SJSA1 (cell line): ENCODE data around the gene ARSA. TPM values are rescaled to one million over a fixed set of nuclear protein-coding genes. Genes with fewer than 3 reads are reported as not detected.
A peak's percentile ranks its signal among the peaks of the same experiment; 100 is the strongest.
"Not testable (repeated sequence)": the region's sequence is repeated elsewhere in the genome, so short reads cannot be mapped to it uniquely, and the experiment has no call there.

Experiments used
- DNase-seq, 2 experiments: peaks; one replicate each; pipeline ENCODE4 v3.0.0-alpha.2; 2015 to 2020; ENCODE audit warnings: low spot score in 2 of 2, low read depth in 1 of 2
- H3K27ac ChIP-seq: fragments of 250-450 bp; sonication (Bioruptor Pico); 2 replicates; pipeline ENCODE4 v1.5.1; 2020; ENCODE audit warnings: mild to moderate bottlenecking, moderate library complexity
- H3K27me3 ChIP-seq: fragments of 250-450 bp; sonication (Bioruptor Pico); replicated peaks from 2 replicates; pipeline ENCODE4 v1.5.1; 2020; ENCODE audit warnings: mild to moderate bottlenecking, moderate library complexity
- H3K36me3 ChIP-seq: fragments of 250-450 bp; sonication (Bioruptor Pico); 2 replicates; pipeline ENCODE4 v1.5.1; 2020; ENCODE audit warnings: mild to moderate bottlenecking
- H3K4me1 ChIP-seq: fragments of 250-450 bp; sonication (Bioruptor Pico); replicated peaks from 2 replicates; pipeline ENCODE4 v1.6.1; 2021; ENCODE audit warnings: mild to moderate bottlenecking
- H3K4me3 ChIP-seq: fragments of 250-450 bp; sonication (Bioruptor Pico); 2 replicates; pipeline ENCODE4 v1.5.1; 2020; ENCODE audit warnings: mild to moderate bottlenecking
- H3K9me3 ChIP-seq: fragments of 250-450 bp; sonication (Bioruptor Pico); replicated peaks from 2 replicates; pipeline ENCODE4 v1.5.1; 2020; ENCODE audit warnings: mild to moderate bottlenecking
- total RNA-seq: library from RNA; depleted of rRNA; stranded (reverse); fragments of >200 nt; shearing (Covaris generic); gene quantifications from 2 replicates; pipeline ENCODE4 v1.2.3, GENCODE V29; 2014

Gene ARSA
- total RNA-seq, 1 experiment from 2014 or later: 20.2 TPM

- Histone ChIP-seq H3K4me1 (no peaks in the 10 kb centered on the region), H3K4me3 (no peak overlapping the region), H3K27me3 (peaks cover 32% of the 10 kb centered on the region), H3K27ac (no peak overlapping the region), H3K9me3 (no peaks in the 10 kb centered on the region; the same call in 1 of the 2 replicates), H3K36me3 (no peaks in the 10 kb centered on the region)
- DNase-seq: no peak
These were observed 13.1 kb upstream of the ARSA start for GRCh38 chr22:50640857-50641647.

GRCh38 chr22:50640296-50640695 is 12.3 kb upstream of the ARSA start:
- not testable (repeated sequence) for DNase-seq, H3K9me3 ChIP-seq, H3K27ac ChIP-seq, H3K4me1 ChIP-seq, H3K4me3 ChIP-seq, H3K36me3 ChIP-seq
- peaks cover 25% of the 10 kb centered on the region for H3K27me3 ChIP-seq

- Histone ChIP-seq H3K27ac (no peak overlapping the region), H3K36me3 (no peaks in the 10 kb centered on the region), H3K4me1 (no peaks in the 10 kb centered on the region), H3K4me3 (no peak overlapping the region), H3K9me3 (no peaks in the 10 kb centered on the region), H3K27me3 (peaks cover 18% of the 10 kb centered on the region)
- no peak for DNase-seq
These were observed 7.6 kb upstream of the ARSA start for GRCh38 chr22:50635591-50635990.

GRCh38 chr22:50633771-50634170 is 5.8 kb upstream of the ARSA start:
- H3K27me3 ChIP-seq: peaks cover 18% of the 10 kb centered on the region
- no peak for DNase-seq
- H3K4me3 ChIP-seq: no peak overlapping the region
- no peaks in the 10 kb centered on the region for H3K36me3 ChIP-seq
- peaks cover 2% of the 10 kb centered on the region for H3K4me1 ChIP-seq
- H3K27ac ChIP-seq: no peak overlapping the region
- H3K9me3 ChIP-seq: no peaks in the 10 kb centered on the region

- H3K4me3 ChIP-seq: no peak overlapping the region
These were observed 5.1 kb upstream of the ARSA start for GRCh38 chr22:50633086-50633485.

GRCh38 chr22:50630376-50630775 is 2.4 kb upstream of the ARSA start:
- no peak for DNase-seq
- H3K27me3 ChIP-seq: peaks cover 14% of the 10 kb centered on the region; the same call in 1 of the 2 replicates
- no peak overlapping the region for H3K4me3 ChIP-seq

More at GRCh38 chr22:50633086-50633485, 5.1 kb upstream of the ARSA start:
- Histone ChIP-seq H3K27me3 (peaks cover 14% of the 10 kb centered on the region; the same call in 1 of the 2 replicates), H3K36me3 (no peaks in the 10 kb centered on the region), H3K27ac (no peak overlapping the region), H3K9me3 (no peaks in the 10 kb centered on the region), H3K4me1 (peaks cover 8% of the 10 kb centered on the region)
- DNase-seq: no peak

GRCh38 chr22:50628543-50629134 is 687 bp upstream of the ARSA start:
- peaks cover 20% of the 10 kb centered on the region for H3K4me1 ChIP-seq
- H3K36me3 ChIP-seq: peaks cover 9% of the 10 kb centered on the region; the same call in 1 of the 2 replicates
- peaks cover 7% of the 10 kb centered on the region; the same call in 1 of the 2 replicates for H3K9me3 ChIP-seq
- H3K27ac ChIP-seq: no peak overlapping the region
- peaks cover 5% of the 10 kb centered on the region; the same call in 1 of the 2 replicates for H3K27me3 ChIP-seq
- H3K4me3 ChIP-seq: peak overlapping the region; percentile 84
- no peak for DNase-seq

More at GRCh38 chr22:50630376-50630775, 2.4 kb upstream of the ARSA start:
- Histone ChIP-seq H3K27ac (no peak overlapping the region), H3K36me3 (peaks cover 9% of the 10 kb centered on the region; the same call in 1 of the 2 replicates), H3K4me1 (peaks cover 20% of the 10 kb centered on the region), H3K9me3 (peaks cover 7% of the 10 kb centered on the region; the same call in 1 of the 2 replicates)

GRCh38 chr22:50626850-50627641 is 906 bp downstream of the ARSA start:
- Histone ChIP-seq H3K4me1 (peaks cover 20% of the 10 kb centered on the region), H3K27me3 (peaks cover 4% of the 10 kb centered on the region), H3K9me3 (peaks cover 7% of the 10 kb centered on the region; the same call in 1 of the 2 replicates), H3K36me3 (peaks cover 9% of the 10 kb centered on the region; the same call in 1 of the 2 replicates), H3K4me3 (peak overlapping the region; percentile 84), H3K27ac (no peak overlapping the region)
- DNase-seq: peak in 1 of 2 experiments; percentile 14

GRCh38 chr22:50626314-50626849 is 1.6 kb downstream of the ARSA start:
- DNase-seq: no peak
- Histone ChIP-seq H3K9me3 (peaks cover 7% of the 10 kb centered on the region; the same call in 1 of the 2 replicates), H3K36me3 (peaks cover 9% of the 10 kb centered on the region; the same call in 1 of the 2 replicates), H3K4me1 (peaks cover 21% of the 10 kb centered on the region), H3K27me3 (peaks cover 11% of the 10 kb centered on the region), H3K4me3 (no peak overlapping the region), H3K27ac (no peak overlapping the region)

- Histone ChIP-seq H3K4me1 (peaks cover 28% of the 10 kb centered on the region), H3K36me3 (peaks cover 9% of the 10 kb centered on the region; the same call in 1 of the 2 replicates), H3K9me3 (peaks cover 10% of the 10 kb centered on the region), H3K27ac (no peak overlapping the region), H3K4me3 (no peak overlapping the region), H3K27me3 (peaks cover 17% of the 10 kb centered on the region)
- DNase-seq: no peak
These were observed 2.2 kb downstream of the ARSA start for GRCh38 chr22:50625568-50626313.

- peaks cover 32% of the 10 kb centered on the region for H3K4me1 ChIP-seq
- H3K36me3 ChIP-seq: peaks cover 9% of the 10 kb centered on the region; the same call in 1 of the 2 replicates
- no peak overlapping the region for H3K4me3 ChIP-seq
- H3K9me3 ChIP-seq: peaks cover 11% of the 10 kb centered on the region
- no peak for DNase-seq
- no peak overlapping the region for H3K27ac ChIP-seq
- H3K27me3 ChIP-seq: peaks cover 21% of the 10 kb centered on the region
These were observed 2.8 kb downstream of the ARSA start for GRCh38 chr22:50625131-50625567.

- H3K27ac ChIP-seq: no peak overlapping the region
- H3K4me3 ChIP-seq: no peak overlapping the region
- peaks cover 9% of the 10 kb centered on the region; the same call in 1 of the 2 replicates for H3K36me3 ChIP-seq
- no peak for DNase-seq
- peaks cover 27% of the 10 kb centered on the region for H3K27me3 ChIP-seq
- H3K9me3 ChIP-seq: peaks cover 11% of the 10 kb centered on the region
- H3K4me1 ChIP-seq: peaks cover 35% of the 10 kb centered on the region
These were observed 3.4 kb downstream of the ARSA start for GRCh38 chr22:50624347-50625130.
